HEK293T (cell line): ENCODE measurements around the gene VPS13A.
"Not testable (repeated sequence)": the region's sequence is repeated elsewhere in the genome, so short reads cannot be mapped to it uniquely, and the experiment has no call there.

Experiments
- BHLHE40 ChIP-seq: fragments of 450-650 bp; IDR thresholded peaks from 2 replicates; pipeline ENCODE4 v1.6.1; 2016; ENCODE audit warnings: mild to moderate bottlenecking, moderate library complexity, borderline replicate concordance
- ELF4 ChIP-seq: fragments of 450-650 bp; IDR thresholded peaks from 2 replicates; pipeline ENCODE4 v1.6.1; 2017; ENCODE audit warnings: antibody characterized with exemption
- FOXK2 ChIP-seq: fragments of 450-650 bp; IDR thresholded peaks from 2 replicates; pipeline ENCODE4 v1.6.1; 2016; ENCODE audit warnings: mild to moderate bottlenecking
- FOXM1 ChIP-seq: fragments of 450-650 bp; IDR thresholded peaks from 2 replicates; pipeline ENCODE4 v1.6.1; 2017; ENCODE audit warnings: mild to moderate bottlenecking, borderline replicate concordance
- HDGF ChIP-seq: fragments of 450-650 bp; IDR thresholded peaks from 2 replicates; pipeline ENCODE4 v1.6.1; 2017; ENCODE audit warnings: antibody characterized with exemption, borderline replicate concordance
- SP1 ChIP-seq: fragments of 450-650 bp; IDR thresholded peaks from 2 replicates; pipeline ENCODE4 v1.6.1; 2017
- SUZ12 ChIP-seq: fragments of 450-650 bp; IDR thresholded peaks from 2 replicates; pipeline ENCODE4 v1.6.1; 2016; ENCODE audit warnings: mild to moderate bottlenecking
- TARDBP ChIP-seq: fragments of 450-650 bp; IDR thresholded peaks from 2 replicates; pipeline ENCODE4 v1.6.1; 2016
- ZNF384 ChIP-seq: fragments of 450-650 bp; IDR thresholded peaks from 2 replicates; pipeline ENCODE4 v1.6.1; 2016
- TF ChIP-seq, protein P1 (sequence below): fragments of 450-650 bp; IDR thresholded peaks from 2 replicates; pipeline ENCODE4 v1.6.1; 2016

DNA sequence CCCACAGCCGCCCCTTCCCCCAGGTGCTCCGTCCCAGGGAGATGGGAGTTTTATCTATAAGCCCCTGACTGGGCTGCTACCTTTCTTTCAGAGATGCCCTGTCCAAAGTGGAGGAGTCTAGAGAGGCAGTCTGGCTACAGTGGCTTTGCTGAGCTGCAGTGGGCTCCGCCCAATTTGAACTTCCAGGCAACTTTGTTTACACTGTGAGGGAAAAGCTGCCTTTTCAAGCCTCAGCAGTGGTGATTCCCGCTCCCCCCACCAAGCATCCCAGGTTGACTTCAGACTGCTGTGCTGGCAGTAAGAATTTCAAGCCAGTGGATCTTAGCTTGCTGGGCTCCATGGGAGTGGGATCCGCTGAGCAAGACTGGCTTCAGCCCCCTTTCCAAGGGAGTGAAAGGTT, 90.4 kb downstream of the VPS13A start:
- not testable (repeated sequence) for TF ChIP-seq SP1, ELF4, FOXM1, FOXK2, BHLHE40, ZNF384, SUZ12, HDGF, TARDBP
- TF ChIP-seq, protein P1, sequence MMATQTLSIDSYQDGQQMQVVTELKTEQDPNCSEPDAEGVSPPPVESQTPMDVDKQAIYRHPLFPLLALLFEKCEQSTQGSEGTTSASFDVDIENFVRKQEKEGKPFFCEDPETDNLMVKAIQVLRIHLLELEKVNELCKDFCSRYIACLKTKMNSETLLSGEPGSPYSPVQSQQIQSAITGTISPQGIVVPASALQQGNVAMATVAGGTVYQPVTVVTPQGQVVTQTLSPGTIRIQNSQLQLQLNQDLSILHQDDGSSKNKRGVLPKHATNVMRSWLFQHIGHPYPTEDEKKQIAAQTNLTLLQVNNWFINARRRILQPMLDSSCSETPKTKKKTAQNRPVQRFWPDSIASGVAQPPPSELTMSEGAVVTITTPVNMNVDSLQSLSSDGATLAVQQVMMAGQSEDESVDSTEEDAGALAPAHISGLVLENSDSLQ = not testable (repeated sequence)
